Stimulated activated naive CD8-positive, alpha-beta T cell treated with anti-CD3 and anti-CD28 coated beads, Interleukin-15, amount 100 ng/mL, for 72 hours (primary cell): ENCODE data around the gene CCT6A.
"Not testable (repeated sequence)": the region's sequence is repeated elsewhere in the genome, so short reads cannot be mapped to it uniquely, and the experiment has no call there.

Source experiments
- ATAC-seq: fragments of 150-1000 bp; cut with Tn5 transposase; 2 replicates; pipeline ENCODE4 v1.10.0; 2021; ENCODE audit warnings: mild to moderate bottlenecking, moderate library complexity
- DNase-seq, 2 donors: peaks; one replicate each; pipeline ENCODE4 v3.0.0; 2021 to 2022
- H3K27ac Mint-ChIP-seq, 2 donors: one replicate each; pipeline ENCODE4 v1.8.0; 2022; ENCODE audit warnings: mild to moderate bottlenecking in 2 of 2, mixed read lengths in 2 of 2, moderate library complexity in 2 of 2
- H3K27me3 Mint-ChIP-seq: one replicate; pipeline ENCODE4 v1.8.0; 2022; ENCODE audit warnings: mixed read lengths
- H3K4me1 Mint-ChIP-seq: one replicate; pipeline ENCODE4 v1.8.0; 2022; ENCODE audit warnings: mild to moderate bottlenecking, mixed read lengths
- H3K4me3 Mint-ChIP-seq, 2 donors: one replicate each; pipeline ENCODE4 v1.8.0; 2022; ENCODE audit warnings: mild to moderate bottlenecking in 2 of 2, mixed read lengths in 2 of 2, moderate library complexity in 1 of 2
- H3K9me3 Mint-ChIP-seq, 2 donors: one replicate each; pipeline ENCODE4 v1.8.0; 2022; ENCODE audit warnings: mixed read lengths in 2 of 2

The CCT6A gene

GRCh38 chr7:56045758-56046157, 5.8 kb upstream of the CCT6A start:
- H3K4me3 Mint-ChIP-seq, H3K27ac Mint-ChIP-seq, ATAC-seq, DNase-seq, H3K27me3 Mint-ChIP-seq, H3K9me3 Mint-ChIP-seq: not testable (repeated sequence)
- H3K4me1 Mint-ChIP-seq: peaks cover 24% of the 10 kb centered on the region

- Mint-ChIP-seq H3K4me1 (peaks cover 24% of the 10 kb centered on the region), H3K9me3 (no peaks in the 10 kb centered on the region), H3K4me3 (no peak overlapping the region), H3K27me3 (no peaks in the 10 kb centered on the region), H3K27ac (peak overlapping the region in 1 of 2 donors; percentile 52)
- DNase-seq (no peak), ATAC-seq (no peak)
These were observed 4.7 kb upstream of the CCT6A start for GRCh38 chr7:56046721-56047445.

GRCh38 chr7:56047446-56048116, 4.0 kb upstream of the CCT6A start:
- H3K4me3 Mint-ChIP-seq, DNase-seq, H3K27me3 Mint-ChIP-seq, ATAC-seq, H3K9me3 Mint-ChIP-seq, H3K27ac Mint-ChIP-seq: not testable (repeated sequence)
- H3K4me1 Mint-ChIP-seq: peaks cover 24% of the 10 kb centered on the region

- Mint-ChIP-seq H3K27me3 (no peaks in the 10 kb centered on the region), H3K4me1 (peaks cover 31% of the 10 kb centered on the region), H3K9me3 (no peaks in the 10 kb centered on the region), H3K4me3 (no peak overlapping the region), H3K27ac (no peak overlapping the region)
- DNase-seq (no peak), ATAC-seq (no peak)
These were observed 3.3 kb upstream of the CCT6A start for GRCh38 chr7:56048245-56048644.

DNA sequence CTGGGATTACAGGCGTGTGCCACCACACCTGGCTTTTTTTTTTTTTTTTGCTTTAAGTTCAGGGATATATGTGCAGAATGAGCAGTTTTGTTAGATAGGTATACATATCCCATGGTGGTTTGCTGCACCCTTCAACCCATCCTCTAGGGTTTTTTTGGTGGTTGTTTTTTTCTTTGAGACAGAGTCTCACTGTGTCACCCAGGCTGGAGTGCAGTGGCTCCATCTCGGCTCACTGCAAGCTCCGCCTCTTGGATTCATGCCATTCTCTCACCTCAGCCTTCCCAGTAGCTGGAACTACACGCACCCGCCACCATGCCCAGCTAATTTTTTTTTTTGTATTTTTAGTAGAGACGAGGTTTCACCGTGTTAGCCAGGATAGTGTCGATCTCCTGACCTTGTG, 2.8 kb upstream of the CCT6A start:
- not testable (repeated sequence) for H3K9me3 Mint-ChIP-seq, DNase-seq, H3K27ac Mint-ChIP-seq, H3K27me3 Mint-ChIP-seq, H3K4me3 Mint-ChIP-seq, ATAC-seq
- peaks cover 36% of the 10 kb centered on the region for H3K4me1 Mint-ChIP-seq

DNA sequence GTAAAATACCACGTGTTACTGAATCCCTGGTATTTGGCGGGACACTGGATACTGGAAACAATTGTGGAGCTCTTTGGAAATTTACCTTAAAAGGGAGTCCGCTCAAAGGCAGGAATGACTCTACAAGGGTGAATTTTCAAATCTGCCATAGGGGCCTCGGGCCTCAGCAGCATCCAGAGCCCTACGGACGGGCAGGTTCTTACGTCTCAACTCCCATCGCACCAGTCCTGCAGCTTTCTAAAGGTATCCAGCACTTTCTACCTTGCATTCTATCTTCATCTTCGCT, 569 bp upstream of the CCT6A start:
- Mint-ChIP-seq H3K4me3 (peak overlapping the region; percentile 92 to 93), H3K27ac (peak overlapping the region; percentile 90 to 91), H3K4me1 (peaks cover 58% of the 10 kb centered on the region), H3K27me3 (no peaks in the 10 kb centered on the region), H3K9me3 (no peaks in the 10 kb centered on the region)
- DNase-seq (no peak), ATAC-seq (no peak)

- Mint-ChIP-seq H3K4me1 (peaks cover 78% of the 10 kb centered on the region), H3K4me3 (peak overlapping the region; percentile 81 to 92), H3K27me3 (no peaks in the 10 kb centered on the region), H3K27ac (peak overlapping the region; percentile 26 to 80), H3K9me3 (no peaks in the 10 kb centered on the region)
- ATAC-seq: no peak
- no peak for DNase-seq
These were observed 1.8 kb downstream of the CCT6A start for GRCh38 chr7:56053379-56053778.

DNA sequence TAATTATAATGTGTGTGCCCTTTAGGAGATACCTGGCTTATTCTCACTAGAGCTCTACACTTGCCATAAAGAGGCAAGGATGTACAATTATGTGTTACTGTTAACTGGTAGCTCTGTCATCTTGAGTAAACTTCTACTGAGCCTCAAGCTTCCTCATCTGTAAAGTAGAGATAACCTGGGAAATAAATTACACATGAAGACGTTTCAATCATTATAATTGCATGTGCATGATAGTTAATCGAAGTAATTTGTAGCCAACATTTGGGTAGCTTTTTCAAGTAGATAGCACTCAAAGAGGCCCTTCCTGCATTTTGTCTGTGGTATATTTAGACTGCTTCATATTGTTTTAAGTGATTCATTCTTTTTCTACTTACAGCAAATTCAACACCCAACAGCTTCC, 2.4 kb downstream of the CCT6A start:
- Mint-ChIP-seq H3K27ac (peak overlapping the region; percentile 26 to 27), H3K4me3 (peak overlapping the region; percentile 81 to 92), H3K27me3 (no peaks in the 10 kb centered on the region), H3K9me3 (no peaks in the 10 kb centered on the region), H3K4me1 (peaks cover 76% of the 10 kb centered on the region)
- no peak for ATAC-seq
- DNase-seq: no peak

GRCh38 chr7:56062382-56062781, 10.8 kb downstream of the CCT6A start:
- peak; percentile 29 for ATAC-seq
- Mint-ChIP-seq H3K4me3 (peak overlapping the region; percentile 28 to 60), H3K27ac (peak overlapping the region; percentile 29 to 89), H3K9me3 (no peaks in the 10 kb centered on the region), H3K4me1 (peaks cover 68% of the 10 kb centered on the region), H3K27me3 (no peaks in the 10 kb centered on the region)
- no peak for DNase-seq

DNA sequence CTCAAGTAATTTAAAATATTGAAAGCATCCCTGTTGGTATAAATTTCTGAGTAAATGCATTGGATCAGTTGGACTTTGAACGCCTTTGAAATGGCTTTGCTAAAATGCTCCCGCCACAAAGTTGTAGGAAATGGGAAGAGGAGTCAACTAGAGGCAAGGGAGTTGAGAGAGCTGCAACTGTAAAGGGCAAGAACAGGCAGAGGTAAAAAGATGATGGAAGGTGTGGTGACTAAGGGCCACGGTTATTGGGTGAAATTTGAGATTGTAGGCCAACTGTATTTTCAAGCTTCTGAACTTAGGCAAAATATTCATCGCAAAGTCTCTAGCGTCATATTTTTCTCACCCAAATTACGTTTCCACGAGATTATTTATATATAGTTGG, 11.9 kb downstream of the CCT6A start:
- H3K4me1 Mint-ChIP-seq: peaks cover 57% of the 10 kb centered on the region

GRCh38 chr7:56063882-56064625, 12.5 kb downstream of the CCT6A start, which contains the start of gene SUMF2:
Gene SUMF2 (plus strand): TSS chr7:56064286. CDS start chr7:56064312, 26 bp downstream.
- peak within 1 kb of the TSS; percentile 84 to 92 for H3K4me3 Mint-ChIP-seq
- H3K27ac Mint-ChIP-seq: peak within 1 kb of the TSS; percentile 96 to 97
- peak; percentile 89 for DNase-seq
- H3K27me3 Mint-ChIP-seq: no peaks in the 10 kb centered on the region
- ATAC-seq: peak; percentile 96
- H3K9me3 Mint-ChIP-seq: no peaks in the 10 kb centered on the region
- H3K4me1 Mint-ChIP-seq: peaks cover 54% of the 10 kb centered on the region

More for the DNA sequence above, 11.9 kb downstream of the CCT6A start:
- Mint-ChIP-seq H3K27ac (peak overlapping the region; percentile 96 to 97), H3K27me3 (no peaks in the 10 kb centered on the region), H3K4me3 (peak overlapping the region; percentile 84 to 92), H3K9me3 (no peaks in the 10 kb centered on the region)
- DNase-seq (no peak), ATAC-seq (no peak)

DNA sequence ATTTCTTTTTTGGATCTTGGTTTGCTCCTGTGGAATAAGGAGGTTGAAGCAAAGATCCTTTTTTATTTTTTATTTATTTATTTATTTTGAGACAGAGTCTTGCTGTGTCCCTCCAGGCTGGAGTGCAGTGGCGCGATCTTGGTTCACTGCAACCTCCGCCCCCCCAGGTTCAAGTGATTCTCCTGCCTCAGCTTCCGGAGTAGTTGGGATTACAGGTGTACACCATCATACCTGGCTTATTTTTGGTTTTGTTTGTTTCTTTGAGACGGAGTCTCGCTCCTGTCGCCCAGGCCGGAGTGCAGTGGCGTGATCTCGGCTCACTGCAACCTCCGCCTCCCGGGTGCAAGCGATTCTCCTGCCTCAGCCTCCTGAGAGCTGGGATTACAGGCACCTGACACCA, 14.8 kb downstream of the CCT6A start:
- H3K4me1 Mint-ChIP-seq: peaks cover 34% of the 10 kb centered on the region
- not testable (repeated sequence) for DNase-seq, ATAC-seq, H3K27ac Mint-ChIP-seq, H3K9me3 Mint-ChIP-seq, H3K4me3 Mint-ChIP-seq, H3K27me3 Mint-ChIP-seq

DNA sequence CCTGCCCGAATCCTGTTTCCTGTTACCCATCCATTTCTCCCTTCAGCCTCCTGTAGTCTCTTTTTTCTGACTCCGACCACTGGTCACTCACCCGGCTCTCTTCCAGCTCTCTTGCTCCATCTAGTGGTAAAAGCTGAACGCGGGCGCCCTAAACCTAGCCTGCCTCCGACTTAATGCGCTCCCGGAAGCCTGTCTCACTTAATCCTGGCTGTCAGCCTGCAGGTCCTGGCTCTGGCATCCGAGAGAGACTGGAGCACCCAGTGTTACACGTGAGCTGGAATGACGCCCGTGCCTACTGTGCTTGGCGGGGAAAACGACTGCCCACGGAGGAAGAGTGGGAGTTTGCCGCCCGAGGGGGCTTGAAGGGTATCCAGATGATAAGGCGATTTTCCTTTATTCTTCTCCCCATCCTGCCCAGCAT, 22.8 kb downstream of the CCT6A start:
- peak; percentile 88 for ATAC-seq
- no peak overlapping the region for H3K4me3 Mint-ChIP-seq
- no peaks in the 10 kb centered on the region for H3K9me3 Mint-ChIP-seq
- H3K4me1 Mint-ChIP-seq: peaks cover 15% of the 10 kb centered on the region
- H3K27me3 Mint-ChIP-seq: no peaks in the 10 kb centered on the region
- DNase-seq: peak; percentile 67 to 71
- H3K27ac Mint-ChIP-seq: peak overlapping the region in 1 of 2 donors; percentile 71

DNA sequence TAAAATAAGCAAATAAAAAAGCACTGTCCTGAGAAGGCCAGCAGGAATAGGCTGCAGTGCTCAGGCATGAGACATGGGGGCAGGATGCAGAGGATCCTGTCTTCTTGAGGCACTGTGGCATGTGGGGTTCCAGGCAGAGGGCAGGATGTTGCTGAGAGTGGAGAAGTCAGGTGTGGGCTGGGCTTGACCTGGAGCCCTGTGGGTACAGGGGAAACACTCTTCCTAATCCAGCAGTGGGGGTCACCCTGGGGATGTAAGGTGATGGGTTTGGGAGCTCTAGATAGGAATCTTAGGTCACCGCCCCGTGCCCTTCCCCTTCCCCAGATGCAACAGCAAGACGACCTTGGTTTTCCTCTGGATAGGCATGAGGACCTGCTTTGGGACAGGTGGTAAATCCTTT, 26.1 kb downstream of the CCT6A start:
- Mint-ChIP-seq H3K27ac (no peak overlapping the region), H3K4me1 (peaks cover 17% of the 10 kb centered on the region), H3K4me3 (no peak overlapping the region), H3K27me3 (no peaks in the 10 kb centered on the region), H3K9me3 (no peaks in the 10 kb centered on the region)
- no peak for ATAC-seq
- DNase-seq: no peak

DNA sequence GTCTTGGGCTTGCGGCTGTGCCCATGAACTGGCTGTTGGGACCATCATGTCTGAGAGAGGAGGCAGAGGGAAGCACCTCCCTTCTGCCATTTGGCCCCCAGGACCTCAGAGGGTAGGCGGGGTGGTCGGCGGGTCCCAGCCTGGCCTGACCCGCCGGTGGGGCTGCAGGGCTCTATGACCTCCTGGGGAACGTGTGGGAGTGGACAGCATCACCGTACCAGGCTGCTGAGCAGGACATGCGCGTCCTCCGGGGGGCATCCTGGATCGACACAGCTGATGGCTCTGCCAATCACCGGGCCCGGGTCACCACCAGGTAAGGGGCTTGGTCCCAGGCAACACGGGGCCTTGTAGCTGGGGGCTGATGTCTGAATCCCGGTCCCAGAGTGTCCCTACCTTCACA, 26.6 kb downstream of the CCT6A start:
- Mint-ChIP-seq H3K9me3 (no peaks in the 10 kb centered on the region), H3K4me1 (peaks cover 12% of the 10 kb centered on the region), H3K27me3 (no peaks in the 10 kb centered on the region), H3K27ac (peak overlapping the region in 1 of 2 donors; percentile 86), H3K4me3 (no peak overlapping the region)
- ATAC-seq (peak; percentile 29), DNase-seq (no peak)
